GM18507 (cell line): Measurements from ENCODE around the gene RBMX.

Experiments
- DNase-seq: peaks from one replicate; pipeline ENCODE4 v3.0.0; 2011; ENCODE audit warnings: low read depth; ENCODE audit not compliant: insufficient read length; ENCODE audit errors: extremely low spot score
- FAIRE-seq: peaks from 2 replicates; lab custom pipeline; 2011; peaks lifted over from hg19 to GRCh38; lab: Jason Lieb, UNC

Gene RBMX

DNA sequence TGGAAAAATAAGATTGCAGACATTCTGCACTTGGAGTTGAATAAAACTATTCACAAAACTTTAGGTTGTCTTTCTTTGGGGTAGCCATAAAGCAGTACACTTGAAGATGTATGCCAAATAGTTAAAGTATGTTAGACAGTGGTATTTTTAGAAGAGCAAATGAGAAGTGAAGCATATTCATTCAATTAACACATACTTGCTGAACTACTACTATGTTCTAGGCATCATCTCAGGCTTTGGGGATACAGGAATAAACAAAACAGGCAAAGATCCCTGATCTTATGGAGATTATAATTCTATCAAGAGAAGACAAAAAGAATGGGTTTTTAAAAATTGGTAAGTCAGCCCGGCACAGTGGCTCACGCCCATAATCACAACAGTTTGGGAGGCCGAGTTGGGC lies 29.0 kb downstream of the RBMX start:
- FAIRE-seq, result no peak

GRCh38 chrX:136850441-136851175 lies 29.9 kb downstream of the RBMX start:
- DNase-seq, result no peak

More for the DNA sequence above, 29.0 kb downstream of the RBMX start:
- no peak for DNase-seq

DNA sequence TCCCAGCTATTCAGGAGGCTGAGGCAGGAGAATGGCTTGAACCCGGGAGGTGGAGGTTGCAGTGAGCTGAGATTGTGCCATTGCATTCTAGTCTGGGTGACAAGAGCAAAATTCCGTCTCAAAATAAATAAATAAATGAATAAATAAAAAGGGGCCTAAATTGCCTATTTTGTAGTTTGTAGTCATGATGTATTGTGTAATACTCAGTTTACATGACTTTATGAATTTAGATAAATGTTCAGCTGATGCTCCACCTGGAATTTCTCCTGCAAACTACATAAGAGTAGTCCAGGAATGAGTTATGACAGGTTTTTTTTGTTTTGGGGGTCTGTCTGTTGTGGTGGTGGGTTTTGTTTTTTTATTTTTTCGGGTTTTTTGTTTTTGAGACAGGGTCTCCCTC lies 31.1 kb downstream of the RBMX start:
- DNase-seq, result no peak
- FAIRE-seq, result no peak

More at GRCh38 chrX:136850441-136851175, 29.9 kb downstream of the RBMX start:
- no peak for FAIRE-seq

- DNase-seq (no peak), FAIRE-seq (no peak)
Measured at GRCh38 chrX:136847874-136848273, 32.7 kb downstream of the RBMX start.

DNA sequence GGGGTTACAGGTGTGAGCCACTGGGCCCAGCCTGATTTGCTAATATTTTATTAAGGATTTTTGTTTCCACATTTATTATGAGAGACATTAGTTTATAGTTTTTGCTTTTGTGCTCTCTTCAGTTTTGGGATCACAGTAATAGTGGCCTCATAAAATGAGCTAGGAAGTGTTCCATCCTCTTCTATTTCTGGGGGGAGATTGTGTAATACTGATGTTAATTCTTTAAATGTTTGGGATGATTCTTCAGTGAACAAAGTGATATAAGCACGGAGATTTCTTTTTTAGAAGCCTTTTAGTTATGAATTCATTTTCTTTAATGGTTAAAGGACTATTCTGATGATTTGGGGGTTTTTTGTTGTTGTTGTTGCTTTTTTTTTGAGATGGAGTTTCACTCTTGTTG lies 41.3 kb downstream of the RBMX start:
- DNase-seq (no peak), FAIRE-seq (no peak)

- no peak for FAIRE-seq
- no peak for DNase-seq
Measured at GRCh38 chrX:136835761-136836160, 44.8 kb downstream of the RBMX start.

DNA sequence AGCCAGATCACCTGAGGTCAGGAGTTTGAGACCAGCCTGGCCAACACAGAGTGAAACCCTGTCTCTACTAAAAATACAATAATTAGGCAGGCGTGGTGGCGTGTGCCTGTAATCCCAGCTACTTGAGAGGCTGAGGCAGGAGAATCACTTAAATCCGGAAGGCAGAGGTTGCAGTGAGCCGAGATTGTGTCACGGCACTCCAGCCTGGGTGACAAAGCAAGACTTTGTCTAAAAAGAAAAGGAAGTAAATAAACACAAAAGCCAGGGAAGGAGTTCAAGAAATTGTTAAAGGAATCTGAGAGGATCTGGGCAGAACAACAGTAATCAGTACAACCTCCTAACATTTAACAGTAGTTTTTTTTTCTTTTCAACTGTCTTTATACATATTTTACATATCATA lies 51.1 kb downstream of the RBMX start:
- DNase-seq, result no peak
- FAIRE-seq, result no peak

DNA sequence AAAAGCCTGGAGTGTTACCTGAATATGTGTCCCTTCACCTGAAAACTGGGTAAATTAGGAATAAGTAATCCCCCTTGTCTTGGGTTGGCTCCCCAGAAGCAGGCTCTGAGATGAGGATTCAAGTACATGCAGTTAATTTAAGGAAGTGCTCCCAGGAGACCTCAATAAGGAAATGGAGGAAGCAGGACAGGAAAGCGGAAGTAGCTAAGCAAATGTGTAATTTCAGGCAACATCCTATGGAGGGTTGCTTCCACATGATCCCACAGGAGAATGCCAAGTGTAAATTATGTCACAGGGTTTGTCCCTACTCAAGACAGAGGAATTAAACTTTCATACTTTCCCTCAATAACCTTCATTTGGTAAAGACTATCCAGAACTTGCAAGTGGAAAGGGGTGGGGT lies 51.7 kb downstream of the RBMX start:
- FAIRE-seq, result no peak

DNA sequence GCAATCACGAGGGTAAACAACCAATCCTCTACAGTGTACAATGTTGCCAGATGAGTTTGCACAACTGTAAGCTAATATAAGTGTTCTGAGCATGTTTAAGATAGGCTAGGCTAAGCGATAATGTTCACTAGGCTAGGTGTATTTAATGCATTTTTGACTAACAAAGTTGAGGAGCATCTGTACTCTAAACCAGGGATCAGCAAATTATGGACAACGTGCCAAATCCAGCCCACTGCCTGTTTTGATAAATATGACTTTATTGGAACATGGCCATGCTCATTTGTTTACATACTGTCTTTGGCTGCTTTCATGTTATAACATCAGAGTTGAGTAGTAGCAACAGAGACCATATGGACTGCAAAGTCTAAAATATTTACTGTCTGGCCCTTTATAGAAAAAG lies 53.5 kb downstream of the RBMX start:
- no peak for DNase-seq

More for the DNA sequence above, 51.7 kb downstream of the RBMX start:
- no peak for DNase-seq

DNA sequence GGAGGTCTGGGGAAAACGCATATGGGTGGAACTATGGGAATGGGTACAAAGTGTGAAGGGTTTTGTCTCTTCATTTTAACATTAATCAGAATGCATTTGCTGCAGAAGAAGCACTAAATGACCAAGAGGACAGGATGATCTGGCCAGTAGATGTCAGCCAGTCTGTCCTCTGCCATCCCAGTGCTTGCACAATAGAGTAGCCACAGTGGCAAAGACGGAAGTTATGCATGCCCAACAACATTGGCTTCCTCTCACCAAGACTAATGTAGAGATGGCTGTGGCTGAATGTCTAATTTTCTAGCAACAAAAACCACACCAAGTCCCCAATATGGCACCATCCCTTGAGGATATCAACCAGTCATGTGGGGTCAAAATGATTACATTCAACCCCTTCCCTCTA lies 54.8 kb downstream of the RBMX start:
- no peak for DNase-seq
- no peak for FAIRE-seq

More for the DNA sequence above, 53.5 kb downstream of the RBMX start:
- FAIRE-seq, result no peak
